ENCODE results near the gene HPN.

The HPN gene

DNA sequence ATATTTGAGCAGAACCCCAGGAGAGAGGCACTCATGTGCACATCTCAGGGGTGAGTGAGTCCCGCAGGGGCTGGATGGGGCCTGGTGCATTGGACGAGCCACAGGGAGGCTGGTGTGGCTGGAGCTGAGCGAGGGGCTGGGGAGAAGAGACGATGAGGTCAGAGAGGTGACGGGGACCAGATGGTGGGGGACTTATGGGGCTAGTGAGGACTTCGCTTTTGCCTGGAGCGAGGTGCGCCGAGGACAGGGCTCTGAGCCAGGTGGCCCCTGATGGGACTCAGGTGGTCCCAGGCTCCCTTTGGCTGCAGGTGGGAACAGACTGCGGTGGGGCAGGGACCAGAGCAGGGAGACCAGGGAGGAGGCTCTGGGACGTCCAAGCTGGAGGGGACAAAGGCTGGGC is 67.2 kb downstream of the HPN start:
- no peak for DNase-seq

DNA sequence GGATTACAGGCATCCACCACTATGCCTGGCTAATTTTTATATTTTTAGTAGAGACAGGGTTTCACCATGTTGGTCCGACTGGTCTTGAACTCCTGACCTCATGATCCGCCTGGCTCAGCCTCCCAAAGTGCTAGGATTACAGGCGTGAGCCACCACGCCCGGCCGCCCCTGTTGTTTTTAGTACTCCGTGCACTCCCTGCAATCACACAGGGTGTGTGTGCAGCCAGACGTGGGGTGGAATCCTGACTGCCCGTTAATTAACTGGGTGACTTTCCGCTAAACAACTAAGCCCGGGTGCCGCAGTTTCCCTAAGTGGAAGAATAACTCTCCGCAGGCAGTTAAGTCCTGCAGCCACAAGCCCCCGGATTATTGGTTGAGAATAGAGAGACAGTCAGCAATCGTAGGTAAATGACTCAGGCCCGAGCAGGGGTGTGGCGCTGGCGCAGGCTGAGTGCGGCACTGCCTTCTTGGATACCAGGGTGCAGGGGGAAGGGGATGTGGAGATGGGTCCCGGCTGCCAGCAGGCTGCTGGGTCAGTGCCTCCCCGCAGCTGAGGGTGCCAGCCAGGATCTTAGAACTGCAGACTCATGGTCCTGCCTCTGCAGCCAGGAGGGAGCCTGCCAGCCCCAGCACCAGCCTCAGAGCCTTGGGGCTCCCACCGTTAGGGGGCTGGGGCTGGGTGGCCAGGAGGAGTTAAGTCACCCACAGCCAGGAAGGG is 68.0 kb downstream of the HPN start:
- no peak for DNase-seq

GRCh38 chr19:35110974-35111373 is 69.5 kb downstream of the HPN start:
- DNase-seq, result no peak

- DNase-seq, result no peak
Measured at GRCh38 chr19:35112995-35113688, 71.6 kb downstream of the HPN start.

DNA sequence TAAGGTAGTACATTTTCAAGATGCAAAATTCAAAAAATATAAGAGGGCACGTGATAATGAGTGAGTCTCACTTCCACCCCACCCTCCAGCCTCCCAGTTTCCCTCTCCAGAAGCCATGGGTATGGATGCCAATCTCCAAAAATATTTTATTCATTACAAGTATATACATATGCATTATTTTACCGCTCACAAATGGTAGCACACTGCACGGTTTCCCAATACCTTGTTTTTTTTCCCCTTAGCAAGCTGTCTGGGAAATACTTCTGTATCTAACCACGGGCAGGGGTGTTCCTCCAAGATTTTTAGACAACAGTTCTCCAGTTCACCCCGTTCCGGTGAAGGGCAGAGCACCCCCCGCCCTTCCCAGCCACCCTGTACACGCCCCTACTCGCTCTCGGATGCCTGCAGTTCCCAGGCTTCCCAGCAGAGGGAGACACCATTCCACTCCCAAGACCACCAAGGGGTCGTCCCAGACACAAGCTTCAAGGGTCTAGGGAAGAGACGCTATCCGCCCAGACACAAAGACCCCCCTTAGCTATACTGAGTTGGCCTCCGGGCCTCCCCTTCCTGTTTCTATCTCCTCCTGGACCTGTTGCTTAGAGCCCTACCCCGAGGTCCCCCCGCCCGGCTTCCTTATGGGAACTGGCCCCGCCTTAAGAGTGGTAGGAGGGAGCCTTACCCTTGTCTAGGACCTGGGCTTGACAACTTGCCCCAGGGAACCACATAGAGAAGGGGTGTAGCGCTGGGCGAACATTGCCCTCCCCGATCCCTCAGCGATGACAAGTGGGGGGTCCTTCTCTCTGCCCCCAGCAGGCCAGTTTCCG is 73.0 kb downstream of the HPN start:
- DNase-seq, result peak; percentile 73

DNA sequence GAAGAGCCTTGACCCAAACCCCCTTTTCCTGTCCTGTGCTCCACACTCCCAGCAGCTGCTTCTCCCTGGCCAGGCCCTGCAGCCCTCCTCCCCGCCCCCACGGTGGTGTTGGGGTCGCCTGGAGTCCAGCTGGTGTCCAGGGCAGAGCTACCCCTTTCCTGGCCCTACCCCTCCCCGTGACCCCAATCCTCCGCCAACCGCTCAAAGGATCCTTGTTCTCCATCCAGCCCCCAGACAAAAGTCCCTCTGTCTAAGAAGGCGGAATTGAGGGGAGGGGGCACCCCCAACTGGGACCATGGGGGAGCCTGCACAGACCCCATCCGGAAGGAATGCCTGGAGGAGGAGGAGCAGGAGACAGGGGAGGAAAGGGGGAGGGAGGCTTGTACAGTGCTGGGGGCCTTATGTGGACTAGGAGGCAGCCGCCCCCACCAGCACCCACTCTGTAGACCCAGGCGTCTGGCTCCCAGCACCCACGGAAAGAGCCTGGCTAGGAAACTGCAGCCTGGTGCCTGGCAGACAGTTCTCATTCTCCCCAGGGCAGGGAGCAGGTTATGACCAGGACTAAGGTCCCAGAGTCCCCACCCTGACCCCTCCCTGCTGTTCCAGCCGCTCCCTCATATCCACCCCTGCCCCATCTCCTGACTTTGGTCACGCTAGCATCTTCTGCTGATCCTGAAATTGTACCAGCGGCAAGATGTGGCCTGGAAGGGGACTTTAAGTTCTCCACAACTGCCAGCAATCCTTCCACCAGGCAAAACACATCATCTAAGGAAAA is 73.8 kb downstream of the HPN start, which contains the start of gene FXYD3:
Gene FXYD3, plus strand, starts transcription at position 647 of the 775 bp plus-strand sequence. CDS start 3,554 bp downstream, outside the sequence.
- DNase-seq, result no peak

Data from CD4-positive, alpha-beta T cell treated with Interleukin-10 for 1 hour (primary cell).